Measurements from ENCODE around the gene DYTN.

The DYTN gene

DNA sequence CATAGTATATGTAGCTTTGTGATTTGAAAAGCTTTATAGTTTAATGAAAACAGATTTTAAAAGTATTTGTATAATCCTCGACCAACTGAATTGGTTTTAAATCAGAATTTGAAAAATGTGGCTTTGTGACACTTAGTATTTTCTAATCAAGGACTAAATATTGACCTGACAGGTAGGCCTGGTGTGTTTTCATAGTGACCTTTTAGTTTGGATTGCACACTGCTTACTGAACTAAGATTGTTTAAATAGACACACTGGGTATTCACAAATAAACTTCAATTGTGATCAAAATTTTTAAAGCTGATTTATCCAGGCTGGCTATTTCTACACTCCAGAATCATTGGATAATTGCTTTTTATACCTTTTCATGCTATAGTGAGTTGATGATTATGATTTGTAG is 107.7 kb downstream of the DYTN start:
- no peak for DNase-seq

DNA sequence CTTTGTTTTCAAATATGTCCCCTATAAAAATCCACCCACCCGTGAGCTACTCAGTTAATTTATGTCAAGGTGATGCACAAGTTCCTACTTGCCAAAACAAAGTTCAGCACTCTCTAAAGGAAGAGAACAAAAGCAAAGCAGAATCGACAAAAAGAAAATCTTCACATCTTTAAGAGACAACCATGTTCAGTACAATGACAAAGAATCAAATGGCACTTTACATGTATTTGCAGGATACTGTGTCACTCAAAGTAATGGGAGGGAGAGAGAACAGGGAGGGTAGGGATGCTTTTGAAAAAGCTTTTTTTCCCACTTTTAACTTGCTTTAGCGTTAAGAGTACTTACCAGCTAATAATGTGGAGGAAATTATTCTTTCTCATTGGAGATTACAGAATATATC is 115.0 kb downstream of the DYTN start:
- DNase-seq: no peak
